ENCODE results near the gene MTMR12.
A peak's percentile ranks its signal among the peaks of the same experiment; 100 is the strongest.
"Not testable (repeated sequence)": the region's sequence is repeated elsewhere in the genome, so short reads cannot be mapped to it uniquely, and the experiment has no call there.

Gene MTMR12

DNA sequence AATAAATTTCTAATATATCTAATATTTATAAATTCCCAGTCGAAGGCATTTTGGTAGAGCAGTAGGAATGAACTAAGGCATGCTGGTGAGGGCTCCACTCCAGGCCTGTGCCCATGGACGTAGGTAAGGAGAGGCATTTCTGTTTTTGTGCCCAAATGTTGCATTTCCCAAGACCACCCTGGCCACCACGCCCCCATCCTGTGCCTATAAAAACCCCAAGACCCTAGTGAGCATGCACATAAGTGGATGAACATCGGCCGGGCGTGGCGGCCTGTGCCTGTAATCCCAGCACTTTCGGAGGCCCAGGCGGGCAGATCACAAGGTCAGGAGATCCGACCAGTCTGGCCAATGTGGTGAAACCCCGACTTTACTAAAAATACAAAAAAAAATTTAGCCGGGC, 10.1 kb upstream of the MTMR12 start:
- no peak for DNase-seq

DNA sequence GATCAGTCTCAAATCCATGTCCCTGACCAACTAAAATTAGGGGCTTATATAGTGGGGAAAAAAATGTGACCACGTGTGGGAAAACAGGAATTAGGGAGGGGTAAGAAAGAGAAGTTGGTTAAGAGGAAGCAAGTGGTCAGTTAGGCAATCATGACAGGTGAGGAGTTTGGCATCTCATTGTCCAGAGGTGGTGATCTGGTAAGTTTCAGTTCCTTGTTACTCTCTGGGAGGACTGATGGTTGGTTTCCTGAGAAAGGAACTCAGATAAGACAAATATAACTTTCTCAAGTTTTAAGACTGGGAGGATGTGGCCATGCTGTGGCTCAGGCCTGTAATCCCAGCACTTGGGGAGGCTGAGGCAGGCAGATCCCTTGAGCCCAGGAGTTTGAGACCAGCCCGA, 9.0 kb upstream of the MTMR12 start:
- not testable (repeated sequence) for DNase-seq

DNA sequence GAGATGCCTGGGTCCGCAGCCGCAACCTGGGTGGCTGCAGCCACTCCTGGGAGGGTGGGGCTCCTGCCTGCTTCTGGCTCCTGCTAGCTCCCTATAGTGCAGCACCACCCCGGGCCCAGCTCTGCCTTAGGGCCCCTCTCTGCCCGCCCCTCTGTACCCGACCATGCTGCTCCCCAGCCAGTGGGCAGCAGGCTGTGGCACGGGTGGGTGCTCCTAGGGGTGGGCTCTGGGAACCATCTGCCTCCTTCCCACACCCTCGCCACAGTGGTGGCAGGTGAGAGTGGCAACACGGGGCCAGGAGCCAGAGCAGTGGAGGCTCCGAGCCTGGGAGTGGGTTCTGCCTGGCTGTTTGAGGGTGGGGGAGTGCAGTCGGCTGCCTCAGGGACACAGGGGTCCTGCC, 7.8 kb upstream of the MTMR12 start:
- no peak for DNase-seq

DNA sequence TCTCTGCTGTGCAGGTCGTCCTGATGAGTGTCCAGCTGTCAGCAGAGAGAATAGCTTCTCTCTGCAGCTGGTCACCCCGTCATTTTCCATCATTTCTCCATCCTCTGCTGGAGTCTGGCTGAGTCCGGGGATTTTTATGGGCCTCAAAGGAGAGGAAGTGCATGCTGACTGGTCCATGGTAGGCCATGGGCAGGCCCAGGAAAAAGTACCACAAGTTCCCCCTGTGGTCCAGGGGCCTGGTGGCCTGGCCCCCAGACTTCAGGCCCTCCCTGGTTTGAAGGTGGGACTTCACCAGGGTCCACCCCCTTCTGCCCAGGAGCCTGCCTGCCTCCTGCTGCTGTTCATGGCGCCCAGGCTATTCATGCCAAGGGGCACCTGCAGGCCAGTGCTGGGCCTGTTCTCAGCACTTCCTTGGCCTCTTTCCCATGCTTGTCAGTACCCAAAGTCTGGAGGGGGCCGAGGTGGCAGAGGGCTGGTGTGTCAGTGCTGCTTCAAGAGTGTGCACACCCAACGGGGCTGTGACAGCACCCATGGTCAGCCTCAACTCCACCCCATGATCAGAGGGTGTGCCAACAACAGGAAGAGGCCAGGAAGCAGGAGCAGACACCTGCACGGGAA, 7.3 kb upstream of the MTMR12 start:
- no peak for DNase-seq

DNA sequence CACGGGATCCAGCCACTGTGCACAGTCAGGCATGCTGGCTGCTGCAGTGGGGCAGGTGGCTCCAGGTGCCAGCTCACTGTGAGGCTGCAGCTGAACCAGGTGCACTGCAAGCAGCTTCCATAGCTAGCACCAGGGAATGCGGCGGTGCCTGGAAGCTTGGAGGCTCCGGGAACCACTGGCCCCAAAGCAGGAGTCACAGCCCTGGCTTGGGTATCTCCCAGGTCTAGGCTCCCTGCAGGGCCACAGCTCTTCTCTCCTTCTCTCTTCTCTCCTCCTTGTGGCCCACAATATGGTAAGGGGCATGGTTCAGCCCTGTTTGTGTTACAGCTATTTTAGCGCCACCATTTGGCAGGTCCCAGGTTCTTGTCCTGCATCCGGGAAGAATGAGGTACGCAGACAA, 6.7 kb upstream of the MTMR12 start:
- DNase-seq: peak; percentile 31

DNA sequence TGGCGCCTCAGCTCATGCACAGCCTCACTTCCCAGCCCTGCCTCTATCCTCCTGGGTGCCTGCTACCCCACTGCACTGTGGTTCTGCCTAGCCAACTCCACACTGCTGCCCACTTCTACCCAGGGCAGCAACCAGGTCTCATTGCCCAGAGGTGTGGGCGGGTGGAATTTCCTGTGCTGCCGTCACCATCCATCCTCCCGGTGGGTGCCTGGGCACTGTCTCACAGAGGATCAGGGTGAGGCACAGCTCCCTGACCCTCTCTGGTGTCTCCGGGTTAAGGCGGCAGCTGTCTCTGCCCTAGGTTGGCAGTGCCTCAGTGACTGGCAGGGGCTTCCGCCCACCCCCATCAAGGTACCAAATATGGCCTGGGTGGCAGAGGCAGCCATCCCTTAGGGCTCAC, 4.3 kb upstream of the MTMR12 start:
- no peak for DNase-seq

DNA sequence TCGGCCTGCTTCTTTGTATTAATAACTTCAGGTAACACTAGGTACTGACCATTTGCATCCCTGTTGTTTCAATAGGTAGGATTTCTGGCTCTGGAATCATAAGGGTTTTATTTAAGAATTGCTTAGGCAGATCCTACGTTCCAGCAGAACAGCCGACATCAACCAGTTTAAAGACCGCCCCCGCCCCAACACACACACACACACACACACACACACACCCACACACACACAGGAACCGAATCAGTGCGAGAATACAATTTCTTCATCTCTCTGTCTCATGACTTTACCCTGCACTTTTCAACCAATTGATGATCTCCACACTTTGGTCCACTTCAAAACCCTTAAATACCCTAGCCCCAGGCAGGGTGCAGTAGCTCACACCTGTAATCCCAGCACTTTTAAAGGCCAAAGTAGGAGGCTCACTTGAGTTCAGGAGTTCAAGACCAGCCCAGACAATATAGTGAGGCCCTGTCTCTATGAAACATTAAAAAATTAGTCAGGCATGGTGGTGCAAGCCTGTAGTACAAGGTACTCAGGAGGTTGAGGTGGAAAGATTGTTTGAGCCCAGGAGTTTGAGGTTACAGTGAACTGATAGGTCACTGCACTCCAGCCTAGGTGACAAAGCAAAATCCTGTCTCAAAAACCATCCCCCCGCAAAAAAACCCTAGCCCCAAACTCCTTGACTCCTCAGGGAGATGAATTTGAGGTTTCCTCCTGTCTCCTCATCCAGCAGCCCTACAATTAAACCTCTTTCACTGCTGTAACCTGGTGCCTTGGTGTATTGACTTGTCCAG, 2.7 kb upstream of the MTMR12 start:
- no peak for DNase-seq

DNA sequence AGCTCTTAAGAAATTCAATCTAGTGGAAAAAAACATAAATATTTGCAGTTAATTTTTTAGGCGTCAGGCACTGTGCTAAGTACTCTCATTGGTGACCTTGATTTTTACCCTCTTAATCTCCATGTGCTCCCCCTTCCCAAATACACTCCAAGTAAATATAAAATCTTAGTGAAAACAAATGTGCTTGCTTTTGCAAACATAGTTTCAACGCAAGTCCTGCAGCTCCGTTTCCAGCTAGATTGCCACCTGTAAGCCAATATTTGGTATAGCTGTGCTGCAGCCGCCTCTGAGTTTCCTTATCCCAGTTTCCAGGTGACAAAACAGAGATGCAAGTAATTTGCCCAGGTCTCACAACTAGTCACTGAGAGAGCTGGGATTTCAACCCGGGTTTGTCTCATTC, 1.9 kb upstream of the MTMR12 start:
- no peak for DNase-seq

DNA sequence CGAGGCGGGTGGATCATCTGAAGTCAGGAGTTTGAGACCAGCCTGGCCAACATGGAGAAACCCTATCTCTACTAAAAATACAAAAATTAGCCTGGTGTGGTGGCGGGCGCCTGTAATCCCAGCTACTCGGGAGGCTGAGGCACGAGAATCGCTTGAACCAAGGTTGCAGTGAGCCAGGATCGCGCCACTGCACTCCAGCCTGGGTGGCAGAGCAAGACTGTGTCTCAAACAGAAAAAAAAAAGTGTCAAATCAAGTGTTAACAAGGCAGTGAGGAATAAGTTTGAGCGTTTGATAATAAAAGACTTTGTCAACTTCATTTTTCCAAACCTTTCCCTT, 1.4 kb upstream of the MTMR12 start:
- not testable (repeated sequence) for DNase-seq

DNA sequence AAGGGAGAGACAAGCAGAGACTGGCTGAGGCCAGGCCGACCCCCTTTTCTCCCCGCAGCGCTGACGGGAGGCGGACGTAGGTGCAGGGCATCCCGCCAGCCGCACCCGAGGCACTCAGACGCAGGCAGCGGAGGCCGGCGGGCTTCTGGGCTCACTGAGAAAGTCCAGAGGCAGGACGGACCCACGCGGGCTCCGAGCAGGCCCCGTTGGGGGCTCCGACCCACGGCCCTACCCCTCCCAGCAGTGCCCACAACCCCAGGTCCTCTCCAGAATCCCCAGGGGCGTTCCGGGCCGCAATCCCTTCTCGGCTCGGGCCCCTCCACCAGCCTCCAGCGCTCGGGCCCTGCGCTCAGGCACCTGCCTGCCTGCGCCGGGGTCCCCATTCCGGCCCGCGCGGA, 543 bp downstream of the MTMR12 start:
- peak; percentile 32 for DNase-seq

DNA sequence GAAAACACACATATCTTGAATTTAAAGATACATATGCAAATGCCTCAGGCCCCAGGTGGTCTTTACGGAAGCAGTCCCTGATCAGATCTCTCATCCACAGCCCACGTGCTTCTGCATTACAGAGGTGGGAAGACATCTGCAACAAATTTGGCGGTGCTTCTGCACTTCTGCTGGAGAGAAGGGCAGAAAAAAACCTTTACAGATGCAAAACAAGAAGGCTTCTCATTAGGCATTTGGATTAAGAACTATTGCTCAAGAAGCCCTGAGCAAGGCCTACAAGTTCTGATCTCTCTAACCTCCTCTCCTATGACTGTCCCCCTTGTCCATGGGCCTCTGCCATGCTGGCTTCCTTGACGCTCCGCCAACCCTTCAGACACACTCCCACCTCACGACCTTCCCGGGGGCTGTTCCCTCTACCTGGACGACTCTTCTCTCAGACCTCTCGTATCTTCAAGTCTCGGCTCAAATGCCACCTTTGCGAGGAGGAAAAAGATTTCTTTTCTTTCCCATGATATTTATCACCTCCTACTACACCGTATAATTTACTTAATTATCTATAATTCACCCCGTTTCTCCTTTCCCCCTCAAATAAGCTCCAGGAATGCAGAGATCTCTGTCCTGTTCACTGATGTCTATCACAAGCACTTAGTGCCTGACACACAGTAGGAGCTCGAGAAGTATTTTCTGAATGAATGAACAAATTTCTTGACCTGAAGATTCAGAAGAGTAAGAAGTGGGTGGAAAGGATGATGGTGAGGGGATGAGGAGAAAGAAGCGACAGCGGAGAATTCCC, 1.1 kb downstream of the MTMR12 start:
- DNase-seq: no peak

DNA sequence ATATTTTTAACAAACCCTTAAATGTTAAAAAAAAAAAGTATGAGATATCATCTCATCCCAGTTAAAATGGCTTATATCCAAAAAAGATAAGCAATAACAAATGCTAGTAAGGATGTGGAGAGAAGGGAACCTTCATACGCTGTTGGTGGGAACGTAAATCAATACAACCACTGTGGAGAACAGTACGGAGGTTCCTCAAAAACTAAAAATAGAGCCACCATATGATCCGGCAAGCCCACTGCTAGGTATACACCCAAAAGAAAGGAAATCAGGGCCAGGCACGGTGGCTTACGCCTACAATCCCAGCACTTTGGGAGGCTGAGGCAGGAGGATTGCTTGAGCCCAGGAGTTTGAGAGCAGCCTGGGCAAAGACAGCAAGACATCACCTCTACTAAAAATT, 3.0 kb downstream of the MTMR12 start:
- no peak for DNase-seq

DNA sequence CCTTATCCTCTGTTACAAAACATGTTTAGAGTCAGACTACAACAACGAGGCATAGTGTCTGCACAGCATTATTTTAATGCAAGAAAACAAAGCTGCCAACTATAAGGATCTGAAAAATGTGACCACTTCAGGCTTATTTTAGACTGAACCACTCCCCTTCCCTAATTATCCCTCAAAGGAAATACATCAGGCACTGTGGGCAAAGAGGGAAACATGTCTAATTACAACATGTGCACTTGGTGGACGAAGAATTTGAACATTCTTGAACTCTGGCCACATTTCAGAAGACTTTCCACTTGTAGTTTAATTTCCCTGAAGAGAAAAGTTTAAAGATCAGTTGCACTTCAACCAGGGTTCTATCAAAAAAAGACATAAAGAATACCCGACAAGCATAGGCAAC, 3.8 kb downstream of the MTMR12 start:
- DNase-seq: no peak

DNA sequence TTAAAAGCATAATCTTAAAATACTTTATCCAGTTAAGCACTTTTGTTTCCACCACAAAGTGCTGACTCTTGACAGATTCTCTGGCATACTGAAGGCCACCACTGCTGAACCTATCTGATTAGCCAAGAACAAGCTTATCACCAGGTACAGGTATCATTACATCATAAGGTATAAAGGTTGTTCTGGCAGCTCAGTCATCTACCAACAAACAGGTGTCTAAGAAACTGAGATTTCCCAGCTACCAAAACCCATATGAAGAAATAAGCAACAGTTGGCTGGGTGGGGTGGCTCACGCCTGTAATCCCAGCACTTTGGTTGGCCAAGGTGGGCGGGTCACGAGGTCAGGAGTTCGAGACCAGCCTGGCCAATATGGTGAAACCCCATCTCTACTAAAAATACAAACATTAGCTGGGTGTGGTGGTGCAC, 5.0 kb downstream of the MTMR12 start:
- DNase-seq: no peak

DNA sequence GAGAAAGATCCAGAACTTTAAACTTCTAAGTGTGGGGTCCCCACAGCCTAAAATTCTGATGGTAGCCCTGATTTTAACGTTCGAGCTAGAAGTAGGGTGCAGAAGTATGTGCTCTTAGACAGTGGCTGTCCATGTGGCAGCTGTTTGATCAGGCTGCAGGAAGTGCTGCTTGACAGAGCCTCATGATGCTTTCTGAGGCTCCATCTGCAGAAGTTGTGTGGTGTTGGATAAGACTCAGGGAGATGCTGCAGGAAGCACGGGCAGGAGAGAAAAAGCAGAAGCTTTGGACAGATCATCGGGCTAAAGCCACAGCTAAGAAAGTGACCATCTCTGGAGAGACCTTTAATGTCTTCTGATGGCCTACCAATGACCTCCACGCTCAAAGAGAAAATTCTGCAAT, 8.1 kb downstream of the MTMR12 start:
- DNase-seq: no peak

DNA sequence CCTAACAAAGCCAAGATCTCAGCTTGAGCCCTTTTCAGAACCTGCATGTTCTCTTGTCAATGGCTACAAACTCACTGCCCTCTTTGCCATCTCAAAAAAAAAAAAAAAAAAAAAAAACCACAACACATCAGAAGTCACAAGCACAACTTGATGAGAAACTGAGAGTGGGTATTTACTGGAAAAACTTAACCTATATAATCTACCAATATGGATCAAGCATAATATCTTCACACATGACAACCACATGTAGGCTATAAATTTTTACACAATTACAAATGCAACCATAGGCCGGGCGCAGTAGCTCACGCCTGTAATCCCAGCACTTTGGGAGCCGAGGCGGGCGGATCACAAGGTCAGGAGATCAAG, 9.0 kb downstream of the MTMR12 start:
- no peak for DNase-seq

DNA sequence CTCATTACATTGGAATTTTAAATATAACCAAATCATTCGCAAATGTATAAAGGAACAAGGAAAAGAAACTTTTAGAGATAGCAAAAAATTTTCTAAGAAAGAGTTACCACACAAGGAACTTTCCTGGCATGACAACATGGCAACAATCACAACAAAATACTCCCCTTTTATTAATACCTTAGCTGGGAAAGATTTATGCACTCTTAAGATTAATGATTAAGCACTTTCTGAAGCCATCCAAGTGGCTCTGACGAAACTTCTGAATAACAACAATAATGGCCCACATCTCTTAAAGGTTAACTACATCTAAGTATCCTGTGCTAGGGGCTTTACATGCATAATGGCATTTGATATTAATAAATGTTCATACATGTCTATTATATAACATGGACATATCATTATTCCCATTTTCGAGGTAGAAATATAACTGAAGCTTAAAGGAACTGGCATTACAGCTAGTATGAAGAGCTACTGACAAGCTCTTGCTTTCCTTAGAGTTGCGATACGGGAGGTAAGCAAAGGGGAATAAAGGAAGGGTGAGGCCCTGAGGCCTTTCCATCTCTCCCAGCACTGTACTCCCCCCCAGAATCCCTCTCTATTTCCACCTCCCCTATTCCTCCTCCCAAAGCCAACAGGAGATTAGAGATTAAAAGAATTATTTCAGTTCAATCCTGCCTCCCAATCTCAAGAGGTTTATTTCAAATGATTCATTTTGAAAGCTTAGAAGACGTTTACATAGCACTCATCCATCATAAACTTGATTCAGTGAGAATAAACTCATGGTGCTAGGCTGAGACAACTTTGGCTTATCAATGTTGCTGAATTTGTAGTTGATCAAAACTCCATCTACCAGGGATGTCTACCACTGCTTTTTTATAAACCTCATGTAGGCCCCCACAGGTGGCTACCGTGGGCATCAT, 9.6 kb downstream of the MTMR12 start:
- DNase-seq: no peak

DNA sequence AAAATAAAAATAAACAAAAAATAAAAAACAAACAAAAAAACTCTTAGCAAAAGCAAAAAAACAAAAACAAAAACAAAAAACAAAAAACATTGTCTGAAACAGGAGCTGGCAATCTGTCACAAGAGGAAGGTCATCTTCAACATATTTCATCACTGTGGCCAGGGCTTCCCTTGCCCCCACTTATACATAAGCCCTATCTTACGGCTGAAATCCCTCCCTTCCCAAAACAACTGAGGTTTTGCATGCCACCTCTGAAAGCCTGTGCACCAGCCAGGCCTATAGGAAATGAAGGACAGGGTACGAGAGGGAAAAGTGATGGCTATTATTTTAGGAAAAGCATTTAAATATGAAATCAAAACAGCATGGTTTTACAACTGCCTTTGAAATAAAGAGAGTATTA, 10.8 kb downstream of the MTMR12 start:
- DNase-seq: no peak

DNA sequence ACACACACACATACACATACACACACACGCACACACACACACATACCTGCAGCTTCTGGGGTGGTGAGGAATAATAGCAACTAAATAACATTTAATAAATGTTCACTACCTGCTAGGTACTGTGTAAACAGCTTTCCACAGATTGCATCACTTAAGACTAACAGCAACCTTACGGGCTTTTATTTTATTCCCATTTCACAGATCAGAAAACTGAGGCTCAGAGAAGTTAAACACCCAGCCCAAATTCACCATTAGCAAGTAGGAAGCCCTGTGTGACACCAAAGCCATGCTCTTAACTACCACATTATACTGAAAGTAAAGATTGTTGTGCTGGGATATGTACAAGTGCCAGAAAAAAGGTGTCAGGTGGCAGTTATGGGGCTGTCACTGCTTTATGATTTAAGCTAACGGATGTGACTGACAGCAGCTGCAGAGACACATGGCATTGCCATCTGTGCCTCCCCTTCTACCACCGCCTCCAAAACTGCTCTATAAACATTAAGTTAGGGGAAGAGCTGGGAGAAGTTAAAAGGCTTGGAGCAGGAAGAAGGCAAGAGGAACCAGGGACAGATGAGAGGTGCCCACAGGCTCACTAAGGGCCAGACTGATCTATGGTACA, 13.6 kb downstream of the MTMR12 start:
- no peak for DNase-seq

DNA sequence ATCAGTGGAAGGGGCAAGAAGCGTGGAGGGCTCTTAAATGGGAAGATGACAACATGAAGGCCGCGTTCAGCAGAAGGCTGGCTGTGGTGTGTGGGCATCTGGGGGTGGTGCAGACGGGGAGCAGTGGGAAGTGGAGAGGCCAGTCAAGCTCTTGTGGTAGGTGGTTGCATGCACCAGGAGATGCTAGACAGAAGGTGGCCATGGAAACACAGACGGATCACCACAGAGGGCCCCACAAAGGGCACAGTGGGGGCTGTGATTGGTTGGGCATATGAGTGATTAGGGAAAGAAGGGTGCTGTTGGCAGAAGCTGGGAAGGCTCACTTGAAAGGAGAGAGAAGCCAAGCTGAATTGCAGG, 14.7 kb downstream of the MTMR12 start:
- no peak for DNase-seq

DNA sequence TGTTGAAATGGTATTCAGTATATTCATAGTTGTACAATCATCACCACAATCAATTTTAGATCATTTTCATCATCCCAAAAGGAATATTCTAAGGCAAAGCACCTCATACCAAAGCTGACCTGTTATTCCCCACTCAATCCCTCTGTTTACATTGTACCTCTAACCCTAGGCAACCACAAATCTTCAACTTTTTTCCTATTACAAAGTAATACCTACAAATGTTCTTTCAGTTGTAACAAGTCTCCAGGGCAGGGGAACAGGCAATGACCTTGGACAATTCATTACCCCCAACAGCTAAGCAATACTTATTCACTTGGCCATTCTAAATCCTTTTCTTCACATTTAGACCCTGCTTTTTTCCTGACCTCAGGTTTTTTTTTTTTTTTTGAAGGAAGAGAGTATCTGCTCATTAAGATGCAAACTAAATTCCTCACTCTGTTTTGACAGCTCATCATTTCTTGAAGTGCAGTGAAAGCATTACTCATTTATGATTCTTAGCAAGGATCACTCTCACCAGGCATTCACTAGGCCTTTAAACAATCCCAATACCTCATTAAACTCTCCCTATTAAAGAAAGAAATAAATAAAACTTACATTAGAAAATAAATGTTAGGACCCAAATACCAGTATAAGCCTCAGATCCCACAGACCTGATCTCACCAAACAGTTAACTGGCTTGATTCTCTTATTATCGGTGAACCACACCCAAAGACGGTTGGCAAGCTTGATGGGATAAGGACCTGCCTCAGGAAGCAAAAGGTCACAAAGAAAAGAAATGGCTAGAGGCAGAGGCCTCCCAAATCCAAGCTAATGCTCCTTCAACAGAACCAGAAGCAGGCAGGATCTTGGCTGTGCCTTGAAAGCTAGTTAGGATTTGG, 15.3 kb downstream of the MTMR12 start:
- DNase-seq: no peak

Measured in SHP77 treated with DMSO at 0.1 percent for 48 hours (cell line).